ENCODE data around the gene ATP8A1. TPM values are rescaled to one million over a fixed set of nuclear protein-coding genes. Genes with fewer than 3 reads are reported as not detected.

The ATP8A1 gene
- total RNA-seq, 6 experiments from 2014 or later = 1.0 to 3.4 (median 1.9) TPM

DNA sequence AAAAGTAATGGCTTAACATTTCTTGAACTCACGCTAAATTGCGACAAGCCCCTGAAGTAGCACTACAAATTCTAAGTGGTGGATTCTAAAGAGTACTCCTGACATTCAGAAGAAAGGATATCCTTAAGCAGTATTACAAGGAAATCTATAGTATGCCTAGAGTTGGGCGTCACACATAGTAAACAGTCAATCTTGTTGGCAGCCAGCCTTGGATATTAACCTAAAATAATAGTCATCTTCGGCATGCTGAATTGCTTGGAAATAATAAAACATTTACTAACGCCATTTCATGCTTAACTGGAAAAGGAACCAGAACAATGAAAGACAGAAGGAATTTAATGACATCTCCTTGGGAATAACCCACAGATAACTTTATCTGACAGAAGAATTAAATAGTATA lies 18.6 kb downstream of the ATP8A1 start:
- Histone ChIP-seq H3K9me3 (no peaks in the 10 kb centered on the region), H3K36me3 (no peaks in the 10 kb centered on the region), H3K27ac (no peak overlapping the region), H3K4me1 (no peaks in the 10 kb centered on the region), H3K27me3 (no peaks in the 10 kb centered on the region), H3K4me3 (no peak overlapping the region)
- no peak for TF ChIP-seq POLR2A (IDR thresholded peaks at IDR 0.05)
- TF ChIP-seq, protein P1, sequence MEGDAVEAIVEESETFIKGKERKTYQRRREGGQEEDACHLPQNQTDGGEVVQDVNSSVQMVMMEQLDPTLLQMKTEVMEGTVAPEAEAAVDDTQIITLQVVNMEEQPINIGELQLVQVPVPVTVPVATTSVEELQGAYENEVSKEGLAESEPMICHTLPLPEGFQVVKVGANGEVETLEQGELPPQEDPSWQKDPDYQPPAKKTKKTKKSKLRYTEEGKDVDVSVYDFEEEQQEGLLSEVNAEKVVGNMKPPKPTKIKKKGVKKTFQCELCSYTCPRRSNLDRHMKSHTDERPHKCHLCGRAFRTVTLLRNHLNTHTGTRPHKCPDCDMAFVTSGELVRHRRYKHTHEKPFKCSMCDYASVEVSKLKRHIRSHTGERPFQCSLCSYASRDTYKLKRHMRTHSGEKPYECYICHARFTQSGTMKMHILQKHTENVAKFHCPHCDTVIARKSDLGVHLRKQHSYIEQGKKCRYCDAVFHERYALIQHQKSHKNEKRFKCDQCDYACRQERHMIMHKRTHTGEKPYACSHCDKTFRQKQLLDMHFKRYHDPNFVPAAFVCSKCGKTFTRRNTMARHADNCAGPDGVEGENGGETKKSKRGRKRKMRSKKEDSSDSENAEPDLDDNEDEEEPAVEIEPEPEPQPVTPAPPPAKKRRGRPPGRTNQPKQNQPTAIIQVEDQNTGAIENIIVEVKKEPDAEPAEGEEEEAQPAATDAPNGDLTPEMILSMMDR (IDR thresholded peaks at IDR 0.05) = no peak
- no peak for ATAC-seq
- intact Hi-C loops (cut with DNase I) = no loop called here
- DNase-seq = no peak
- 53% methylated on average over 5 of the region's 5 CpGs for WGBS (ENCODE audit: insufficient coverage, low coverage, low lambda C conversion rate, missing lambda C conversion rate)

DNA sequence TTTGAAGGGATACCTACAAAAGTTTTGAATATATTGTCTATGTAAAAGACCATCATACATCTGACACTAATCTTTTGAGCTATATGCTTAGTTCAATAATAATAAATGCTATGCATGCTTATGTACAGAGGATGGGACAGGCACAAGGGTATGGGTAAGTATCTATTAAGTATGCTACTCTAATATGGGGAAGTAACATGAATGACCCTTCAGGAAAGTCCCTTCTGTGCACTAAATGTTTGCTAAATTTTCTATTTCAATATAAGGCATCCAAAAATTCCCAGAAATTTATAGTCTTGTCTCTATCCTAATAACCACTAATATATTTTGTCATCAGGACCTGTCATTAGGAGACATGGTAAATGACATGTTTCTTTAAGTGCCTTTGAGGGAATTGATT lies 19.0 kb downstream of the ATP8A1 start:
- Histone ChIP-seq H3K4me1 (no peaks in the 10 kb centered on the region), H3K27ac (no peak overlapping the region), H3K4me3 (no peak overlapping the region), H3K27me3 (no peaks in the 10 kb centered on the region), H3K9me3 (no peaks in the 10 kb centered on the region), H3K36me3 (no peaks in the 10 kb centered on the region)
- intact Hi-C loops (cut with DNase I) = no loop called here
- DNase-seq (no peak), ATAC-seq (no peak)
- TF ChIP-seq, protein P1 (IDR thresholded peaks at IDR 0.05) = no peak
- no peak for TF ChIP-seq POLR2A (IDR thresholded peaks at IDR 0.05)

DNA sequence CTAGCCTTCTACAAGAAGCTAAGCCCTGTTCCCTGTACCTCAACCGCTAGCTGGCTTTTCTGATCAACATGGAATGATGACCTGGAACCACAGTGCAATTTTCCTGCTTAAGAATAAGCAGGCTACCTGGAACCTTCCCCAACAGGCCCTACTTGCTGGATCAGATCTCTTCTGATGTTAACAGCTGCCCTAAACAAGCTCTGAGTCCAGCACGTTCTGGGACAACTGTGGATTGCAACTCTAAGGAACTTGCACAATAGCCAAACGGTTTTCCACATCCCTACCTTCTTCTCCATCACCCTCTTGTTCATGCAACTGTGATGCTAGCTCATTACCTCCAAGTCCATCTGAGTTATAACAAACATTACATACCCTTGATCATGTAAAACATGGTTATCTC lies 19.8 kb downstream of the ATP8A1 start:
- no peak overlapping the region for H3K27ac ChIP-seq
- no peaks in the 10 kb centered on the region for H3K36me3 ChIP-seq
- no peaks in the 10 kb centered on the region for H3K4me1 ChIP-seq
- H3K9me3 ChIP-seq = no peaks in the 10 kb centered on the region
- no peak overlapping the region for H3K4me3 ChIP-seq
- no peak for ATAC-seq
- WGBS (ENCODE audit: insufficient coverage, low coverage, low lambda C conversion rate, missing lambda C conversion rate) = 83% methylated on average over 1 of the region's 3 CpGs
- no peaks in the 10 kb centered on the region for H3K27me3 ChIP-seq
- TF ChIP-seq, protein P1 (IDR thresholded peaks at IDR 0.05) = no peak
- no peak for TF ChIP-seq POLR2A (IDR thresholded peaks at IDR 0.05)
- DNase-seq = no peak
- intact Hi-C loops (cut with DNase I) = no loop called here

DNA sequence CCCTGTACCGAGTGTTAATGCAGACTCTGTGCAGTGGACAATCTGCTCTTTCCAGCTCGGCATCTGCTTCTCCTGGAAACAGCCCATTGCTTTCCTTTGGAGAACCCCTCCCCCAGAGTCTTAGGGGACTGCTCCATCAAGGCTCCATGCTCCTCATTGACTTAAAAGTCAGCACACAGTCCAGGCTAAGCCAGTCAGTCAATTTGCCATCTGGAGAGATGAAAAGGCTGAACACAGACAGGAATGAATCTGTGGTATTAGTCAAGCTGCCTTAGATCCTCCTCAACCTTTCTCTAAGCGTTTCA lies 20.3 kb downstream of the ATP8A1 start:
- Histone ChIP-seq H3K27ac (no peak overlapping the region), H3K9me3 (no peaks in the 10 kb centered on the region), H3K36me3 (no peaks in the 10 kb centered on the region), H3K4me3 (no peak overlapping the region), H3K27me3 (no peaks in the 10 kb centered on the region), H3K4me1 (no peaks in the 10 kb centered on the region)
- no peak for ATAC-seq
- WGBS (ENCODE audit: insufficient coverage, low coverage, low lambda C conversion rate, missing lambda C conversion rate) = 60% methylated on average over 1 of the region's 3 CpGs
- no peak for DNase-seq
- TF ChIP-seq, protein P1 (IDR thresholded peaks at IDR 0.05) = no peak
- TF ChIP-seq POLR2A (IDR thresholded peaks at IDR 0.05) = no peak
- intact Hi-C loops (cut with DNase I) = no loop called here

DNA sequence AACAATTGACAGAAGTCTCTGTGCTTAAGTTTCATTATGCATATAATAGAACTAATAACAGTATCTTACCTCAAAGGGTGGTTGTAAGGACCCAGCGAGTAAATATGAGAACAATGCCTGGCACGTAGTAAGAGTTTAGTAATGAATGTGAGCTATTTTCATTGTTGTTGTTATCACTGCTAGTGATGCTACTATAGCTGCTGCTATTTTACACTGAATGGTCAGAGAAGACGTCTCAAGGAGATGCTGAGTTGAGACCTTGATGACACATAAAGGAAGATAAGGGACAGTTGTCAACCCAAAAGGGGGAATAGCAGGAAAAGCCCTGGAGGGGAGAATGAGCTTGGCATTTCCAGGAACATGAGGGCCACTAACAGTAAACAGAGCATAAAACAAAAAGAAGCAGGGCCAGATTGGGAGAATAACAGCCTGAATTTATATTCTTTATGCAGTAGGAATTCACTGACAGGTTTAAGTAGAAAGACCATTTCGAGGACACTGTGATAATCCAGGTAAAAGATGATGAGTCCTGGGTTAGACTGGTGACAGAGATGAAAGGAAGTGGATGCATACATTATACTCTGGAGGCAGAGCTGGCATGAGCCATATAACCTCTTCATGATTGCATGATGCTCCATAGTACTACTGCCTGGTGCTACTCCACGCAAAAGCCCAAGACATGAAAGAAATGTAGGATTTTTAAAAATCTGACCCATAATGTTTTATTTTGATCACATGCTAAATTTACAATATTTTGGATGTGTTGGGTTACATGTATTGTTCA lies 23.1 kb downstream of the ATP8A1 start:
- ATAC-seq = no peak
- H3K36me3 ChIP-seq = no peaks in the 10 kb centered on the region
- H3K27me3 ChIP-seq = no peaks in the 10 kb centered on the region
- H3K4me3 ChIP-seq = no peak overlapping the region
- H3K9me3 ChIP-seq = no peaks in the 10 kb centered on the region
- DNase-seq = no peak
- TF ChIP-seq, protein P1 (IDR thresholded peaks at IDR 0.05) = no peak
- no peak for TF ChIP-seq POLR2A (IDR thresholded peaks at IDR 0.05)
- no peaks in the 10 kb centered on the region for H3K4me1 ChIP-seq
- intact Hi-C loops (cut with DNase I) = no loop called here
- no peak overlapping the region for H3K27ac ChIP-seq
- WGBS (ENCODE audit: insufficient coverage, low coverage, low lambda C conversion rate, missing lambda C conversion rate) = 52% methylated on average over 5 of the region's 5 CpGs

Measured in right lobe of liver (tissue), 6 donors.